ENCODE measurements around the gene PLD3.

DNA sequence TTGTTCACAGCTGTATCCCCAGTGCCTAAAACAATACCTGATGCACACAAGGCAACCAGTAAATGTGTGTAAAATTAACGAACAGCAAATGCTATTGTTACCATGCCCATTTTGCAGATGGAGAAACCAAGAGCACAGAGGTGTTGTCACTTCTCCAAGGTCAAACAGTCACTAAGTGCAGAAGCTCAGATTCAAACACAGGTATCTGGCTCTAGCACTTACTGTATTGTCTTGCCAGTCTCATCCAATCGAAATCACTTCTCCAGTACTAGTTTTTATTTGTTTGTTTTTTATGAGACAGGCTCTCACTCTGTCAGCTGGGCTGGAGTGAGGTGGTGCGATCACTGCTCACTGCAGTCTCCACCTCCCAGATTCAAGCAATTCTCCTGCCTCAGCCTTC is 13.7 kb downstream of the PLD3 start:
- TF ChIP-seq, protein P1, sequence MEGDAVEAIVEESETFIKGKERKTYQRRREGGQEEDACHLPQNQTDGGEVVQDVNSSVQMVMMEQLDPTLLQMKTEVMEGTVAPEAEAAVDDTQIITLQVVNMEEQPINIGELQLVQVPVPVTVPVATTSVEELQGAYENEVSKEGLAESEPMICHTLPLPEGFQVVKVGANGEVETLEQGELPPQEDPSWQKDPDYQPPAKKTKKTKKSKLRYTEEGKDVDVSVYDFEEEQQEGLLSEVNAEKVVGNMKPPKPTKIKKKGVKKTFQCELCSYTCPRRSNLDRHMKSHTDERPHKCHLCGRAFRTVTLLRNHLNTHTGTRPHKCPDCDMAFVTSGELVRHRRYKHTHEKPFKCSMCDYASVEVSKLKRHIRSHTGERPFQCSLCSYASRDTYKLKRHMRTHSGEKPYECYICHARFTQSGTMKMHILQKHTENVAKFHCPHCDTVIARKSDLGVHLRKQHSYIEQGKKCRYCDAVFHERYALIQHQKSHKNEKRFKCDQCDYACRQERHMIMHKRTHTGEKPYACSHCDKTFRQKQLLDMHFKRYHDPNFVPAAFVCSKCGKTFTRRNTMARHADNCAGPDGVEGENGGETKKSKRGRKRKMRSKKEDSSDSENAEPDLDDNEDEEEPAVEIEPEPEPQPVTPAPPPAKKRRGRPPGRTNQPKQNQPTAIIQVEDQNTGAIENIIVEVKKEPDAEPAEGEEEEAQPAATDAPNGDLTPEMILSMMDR (IDR thresholded peaks at IDR 0.05; ENCODE audit: low read depth, low read length) = no peak
- TF ChIP-seq, protein P2, sequence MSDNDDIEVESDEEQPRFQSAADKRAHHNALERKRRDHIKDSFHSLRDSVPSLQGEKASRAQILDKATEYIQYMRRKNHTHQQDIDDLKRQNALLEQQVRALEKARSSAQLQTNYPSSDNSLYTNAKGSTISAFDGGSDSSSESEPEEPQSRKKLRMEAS (IDR thresholded peaks at IDR 0.05; ENCODE audit: low read depth, low read length) = no peak
